ENCODE data around the gene METTL8.
A peak's percentile ranks its signal among the peaks of the same experiment; 100 is the strongest.
"Not testable (repeated sequence)": the region's sequence is repeated elsewhere in the genome, so short reads cannot be mapped to it uniquely, and the experiment has no call there.

METTL8 gene

DNA sequence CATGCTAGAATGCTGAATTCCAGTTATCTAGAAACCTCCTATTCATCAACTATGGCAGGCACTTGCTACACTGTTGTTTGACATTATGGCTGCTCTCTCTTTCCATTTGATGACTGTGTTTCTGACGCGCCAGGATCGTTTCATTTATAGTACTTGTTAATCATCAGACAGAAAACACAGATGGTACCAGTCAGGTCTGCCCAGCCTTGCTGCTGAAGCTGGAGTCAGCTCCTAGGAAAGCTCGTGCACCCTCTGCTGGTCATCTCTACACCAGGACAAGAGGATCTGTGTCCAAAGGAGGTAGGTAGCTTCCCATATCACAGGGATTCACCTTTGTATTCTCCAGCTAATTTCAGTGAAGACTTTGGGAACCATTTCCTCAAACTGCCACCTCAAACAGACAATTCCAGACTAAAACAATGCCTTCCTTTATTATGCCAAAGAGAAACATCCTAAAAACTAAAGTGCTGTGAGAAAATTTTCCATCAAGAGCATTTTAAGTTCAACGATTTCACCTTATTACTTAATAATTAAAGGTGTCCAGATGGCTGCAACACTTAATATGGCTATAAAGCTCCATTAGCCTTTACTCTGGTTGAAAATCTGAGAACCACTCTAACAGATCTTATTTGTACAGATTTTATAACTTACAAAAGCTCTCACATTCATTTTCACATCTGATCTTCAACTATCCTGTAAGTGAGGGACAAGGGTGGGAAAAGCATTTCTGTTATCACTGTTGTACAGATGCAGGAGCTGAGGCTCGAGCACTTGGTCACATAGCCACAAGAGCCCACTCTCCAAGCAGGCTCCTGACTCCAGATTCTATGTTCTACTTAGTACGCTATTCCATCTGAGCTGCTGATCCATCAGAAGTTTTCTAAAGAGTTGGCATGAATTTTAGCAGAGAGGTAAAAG is 17.5 kb downstream of the METTL8 start:
- Histone ChIP-seq H3K79me2 (ENCODE audit: insufficient read depth, low read length) (no peaks in the 10 kb centered on the region), H3K9me2 (replicated peaks; ENCODE audit: low read depth, low read length) (no peaks in the 10 kb centered on the region), H3K4me3 (ENCODE audit: low read length, poor library complexity, severe bottlenecking) (peak overlapping the region; percentile 55), H3K36me3 (ENCODE audit: insufficient read depth, low read length) (no peaks in the 10 kb centered on the region), H3K27me3 (ENCODE audit: insufficient read depth, low read length, poor library complexity, severe bottlenecking) (no peaks in the 10 kb centered on the region), H3K9me3 (ENCODE audit: insufficient read depth, low read depth, low read length) (no peaks in the 10 kb centered on the region), H3K9ac (ENCODE audit: low read depth, low read length, poor library complexity, severe bottlenecking) (peak overlapping the region; percentile 6), H3K4me1 (ENCODE audit: insufficient read depth, low read length, poor library complexity, severe bottlenecking) (peaks cover 34% of the 10 kb centered on the region), H4K20me1 (ENCODE audit: insufficient read depth, low read length, poor library complexity, severe bottlenecking) (no peaks in the 10 kb centered on the region), H3K4me2 (ENCODE audit: low read depth, low read length, poor library complexity, severe bottlenecking) (peak overlapping the region; percentile 53), H2AFZ (ENCODE audit: low read length) (peak overlapping the region; percentile 76), H3F3A (ENCODE audit: low read depth) (peaks cover 3% of the 10 kb centered on the region)
- TF ChIP-seq, protein P1, sequence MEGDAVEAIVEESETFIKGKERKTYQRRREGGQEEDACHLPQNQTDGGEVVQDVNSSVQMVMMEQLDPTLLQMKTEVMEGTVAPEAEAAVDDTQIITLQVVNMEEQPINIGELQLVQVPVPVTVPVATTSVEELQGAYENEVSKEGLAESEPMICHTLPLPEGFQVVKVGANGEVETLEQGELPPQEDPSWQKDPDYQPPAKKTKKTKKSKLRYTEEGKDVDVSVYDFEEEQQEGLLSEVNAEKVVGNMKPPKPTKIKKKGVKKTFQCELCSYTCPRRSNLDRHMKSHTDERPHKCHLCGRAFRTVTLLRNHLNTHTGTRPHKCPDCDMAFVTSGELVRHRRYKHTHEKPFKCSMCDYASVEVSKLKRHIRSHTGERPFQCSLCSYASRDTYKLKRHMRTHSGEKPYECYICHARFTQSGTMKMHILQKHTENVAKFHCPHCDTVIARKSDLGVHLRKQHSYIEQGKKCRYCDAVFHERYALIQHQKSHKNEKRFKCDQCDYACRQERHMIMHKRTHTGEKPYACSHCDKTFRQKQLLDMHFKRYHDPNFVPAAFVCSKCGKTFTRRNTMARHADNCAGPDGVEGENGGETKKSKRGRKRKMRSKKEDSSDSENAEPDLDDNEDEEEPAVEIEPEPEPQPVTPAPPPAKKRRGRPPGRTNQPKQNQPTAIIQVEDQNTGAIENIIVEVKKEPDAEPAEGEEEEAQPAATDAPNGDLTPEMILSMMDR (conservative IDR thresholded peaks at IDR 0.05; ENCODE audit: low read length): peak; percentile 95
- TF ChIP-seq EZH2phosphoT487 (IDR thresholded peaks at IDR 0.05; ENCODE audit: borderline replicate concordance): no peak

DNA sequence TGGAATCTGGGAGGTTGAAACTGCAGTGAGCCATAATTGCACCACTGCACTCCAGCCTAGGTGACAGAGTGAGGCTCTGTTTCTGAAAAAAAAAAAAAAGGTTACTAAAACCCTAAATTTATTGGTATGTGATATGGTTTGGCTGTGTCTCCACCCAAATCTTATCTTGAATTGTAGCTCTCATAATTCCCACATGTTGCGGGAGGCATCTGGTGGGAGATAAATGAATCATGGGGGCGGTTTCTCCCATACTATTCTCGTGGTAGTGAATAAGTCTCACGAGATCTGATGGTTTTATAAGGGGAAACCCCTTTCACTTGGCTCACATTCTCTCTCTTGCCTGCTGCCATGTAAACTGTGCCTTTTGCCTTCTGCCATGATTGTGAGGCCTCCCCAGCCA is 19.1 kb downstream of the METTL8 start:
- H2AFZ ChIP-seq (ENCODE audit: low read length); H3F3A ChIP-seq (ENCODE audit: low read depth): not testable (repeated sequence)

DNA sequence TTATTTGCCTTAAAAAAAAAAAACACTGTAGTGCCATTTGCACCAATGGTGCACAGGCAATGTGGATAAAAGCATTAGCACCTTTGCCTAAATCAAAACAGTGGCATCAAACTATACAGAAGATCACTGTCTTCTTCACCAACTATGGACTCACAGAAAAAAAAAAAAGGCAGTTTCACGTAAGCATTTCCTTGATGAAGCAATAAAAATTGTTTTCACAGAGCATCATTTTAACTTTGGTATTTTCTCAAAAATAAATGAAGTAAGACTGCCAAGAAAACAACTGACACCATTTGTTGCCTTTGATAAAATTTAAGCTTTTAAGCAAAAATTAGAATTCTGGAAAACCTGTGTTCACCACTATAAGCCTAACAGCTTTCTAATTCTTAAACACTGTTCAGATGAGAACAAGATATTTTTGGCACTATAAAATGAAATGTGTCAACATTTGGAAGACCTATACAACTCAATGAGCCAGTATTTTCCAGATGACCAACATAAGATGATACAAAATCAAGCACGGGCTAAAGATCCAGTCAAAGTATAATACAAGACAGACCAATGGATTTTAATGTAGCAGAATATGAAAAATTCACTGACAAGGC is 21.1 kb downstream of the METTL8 start:
- Histone ChIP-seq H3K79me2 (ENCODE audit: insufficient read depth, low read length) (peaks cover 20% of the 10 kb centered on the region; the same call in 1 of the 2 replicates), H3K4me1 (ENCODE audit: insufficient read depth, low read length, poor library complexity, severe bottlenecking) (peaks cover 58% of the 10 kb centered on the region), H3F3A (ENCODE audit: low read depth) (peaks cover 3% of the 10 kb centered on the region), H3K4me2 (ENCODE audit: low read depth, low read length, poor library complexity, severe bottlenecking) (peak overlapping the region; percentile 9), H3K9me3 (ENCODE audit: insufficient read depth, low read depth, low read length) (no peaks in the 10 kb centered on the region), H3K9ac (ENCODE audit: low read depth, low read length, poor library complexity, severe bottlenecking) (no peak overlapping the region), H3K4me3 (ENCODE audit: low read length, poor library complexity, severe bottlenecking) (no peak overlapping the region), H3K36me3 (ENCODE audit: insufficient read depth, low read length) (no peaks in the 10 kb centered on the region), H3K27me3 (ENCODE audit: insufficient read depth, low read length, poor library complexity, severe bottlenecking) (no peaks in the 10 kb centered on the region), H4K20me1 (ENCODE audit: insufficient read depth, low read length, poor library complexity, severe bottlenecking) (no peaks in the 10 kb centered on the region), H2AFZ (ENCODE audit: low read length) (no peak overlapping the region), H3K9me2 (replicated peaks; ENCODE audit: low read depth, low read length) (no peaks in the 10 kb centered on the region)
- TF ChIP-seq, protein P1 (conservative IDR thresholded peaks at IDR 0.05; ENCODE audit: low read length): no peak
- no peak for TF ChIP-seq EZH2phosphoT487 (IDR thresholded peaks at IDR 0.05; ENCODE audit: borderline replicate concordance)

More for the DNA sequence above, 19.1 kb downstream of the METTL8 start:
- not testable (repeated sequence) for H3K4me3 ChIP-seq (ENCODE audit: low read length, poor library complexity, severe bottlenecking); H4K20me1 ChIP-seq (ENCODE audit: insufficient read depth, low read length, poor library complexity, severe bottlenecking); H3K4me2 ChIP-seq (ENCODE audit: low read depth, low read length, poor library complexity, severe bottlenecking); H3K79me2 ChIP-seq (ENCODE audit: insufficient read depth, low read length); H3K9ac ChIP-seq (ENCODE audit: low read depth, low read length, poor library complexity, severe bottlenecking); H3K27me3 ChIP-seq (ENCODE audit: insufficient read depth, low read length, poor library complexity, severe bottlenecking); H3K9me2 ChIP-seq (replicated peaks; ENCODE audit: low read depth, low read length); H3K9me3 ChIP-seq (ENCODE audit: insufficient read depth, low read depth, low read length); H3K36me3 ChIP-seq (ENCODE audit: insufficient read depth, low read length)
- peaks cover 38% of the 10 kb centered on the region for H3K4me1 ChIP-seq (ENCODE audit: insufficient read depth, low read length, poor library complexity, severe bottlenecking)
